Thyroid gland (tissue), 4 donors: Measurements from ENCODE around the gene FHIT.

Experiments used
- CTCF ChIP-seq, 6 experiments: fragments of 200-600 bp in 3 of 6; fragments of 450-650 bp in 3 of 6; sonication (generic) in 3 of 6; IDR thresholded peaks; one replicate each; pipeline ENCODE4 v1.5.1; 2016 to 2019; ENCODE audit warnings: antibody characterized with exemption in 6 of 6, mild to moderate bottlenecking in 2 of 6, inconsistent platforms in 1 of 6, moderate library complexity in 1 of 6
- POLR2A ChIP-seq, 2 donors: fragments of 450-650 bp; IDR thresholded peaks; one replicate each; pipeline ENCODE4 v1.6.1; 2017; ENCODE audit warnings: antibody characterized with exemption in 2 of 2, mild to moderate bottlenecking in 2 of 2, moderate library complexity in 1 of 2

GRCh38 chr3:61108247-61109019, 142.8 kb downstream of the FHIT start:
- TF ChIP-seq POLR2A (IDR thresholded peaks at IDR 0.05) (no peak), CTCF (IDR thresholded peaks at IDR 0.05) (no peak)
